Muscle layer of duodenum (tissue), 2 donors: ENCODE results near the gene NLGN2.

Experiments
- H3K27ac ChIP-seq: one replicate; pipeline ENCODE4 v1.7.0; 2013; ENCODE audit warnings: mild to moderate bottlenecking, low read length
- H3K27me3 ChIP-seq: one replicate; pipeline ENCODE4 v1.7.0; 2013; ENCODE audit warnings: low read depth, mild to moderate bottlenecking, control low read depth, low read length
- H3K36me3 ChIP-seq, 2 donors: one replicate each; pipeline ENCODE4 v1.7.0; 2013; ENCODE audit warnings: low read length in 2 of 2, control low read depth in 1 of 2, mild to moderate bottlenecking in 1 of 2; ENCODE audit not compliant: insufficient read depth in 2 of 2, control insufficient read depth in 1 of 2
- H3K4me1 ChIP-seq, 2 donors: one replicate each; pipeline ENCODE4 v1.7.0; 2013; ENCODE audit warnings: low read length in 2 of 2, mild to moderate bottlenecking in 2 of 2, control low read depth in 1 of 2, moderate library complexity in 1 of 2; ENCODE audit not compliant: insufficient read depth in 2 of 2, control insufficient read depth in 1 of 2
- H3K4me3 ChIP-seq, 2 donors: one replicate each; pipeline ENCODE4 v1.7.0; 2013; ENCODE audit warnings: low read length in 2 of 2, low read depth in 1 of 2, mild to moderate bottlenecking in 1 of 2
- H3K9me3 ChIP-seq, 2 donors: one replicate each; pipeline ENCODE4 v1.7.0; 2013; ENCODE audit warnings: low read length in 2 of 2, control low read depth in 1 of 2, mild to moderate bottlenecking in 1 of 2; ENCODE audit not compliant: control insufficient read depth in 1 of 2
- donor health status: healthy.

The NLGN2 gene

DNA sequence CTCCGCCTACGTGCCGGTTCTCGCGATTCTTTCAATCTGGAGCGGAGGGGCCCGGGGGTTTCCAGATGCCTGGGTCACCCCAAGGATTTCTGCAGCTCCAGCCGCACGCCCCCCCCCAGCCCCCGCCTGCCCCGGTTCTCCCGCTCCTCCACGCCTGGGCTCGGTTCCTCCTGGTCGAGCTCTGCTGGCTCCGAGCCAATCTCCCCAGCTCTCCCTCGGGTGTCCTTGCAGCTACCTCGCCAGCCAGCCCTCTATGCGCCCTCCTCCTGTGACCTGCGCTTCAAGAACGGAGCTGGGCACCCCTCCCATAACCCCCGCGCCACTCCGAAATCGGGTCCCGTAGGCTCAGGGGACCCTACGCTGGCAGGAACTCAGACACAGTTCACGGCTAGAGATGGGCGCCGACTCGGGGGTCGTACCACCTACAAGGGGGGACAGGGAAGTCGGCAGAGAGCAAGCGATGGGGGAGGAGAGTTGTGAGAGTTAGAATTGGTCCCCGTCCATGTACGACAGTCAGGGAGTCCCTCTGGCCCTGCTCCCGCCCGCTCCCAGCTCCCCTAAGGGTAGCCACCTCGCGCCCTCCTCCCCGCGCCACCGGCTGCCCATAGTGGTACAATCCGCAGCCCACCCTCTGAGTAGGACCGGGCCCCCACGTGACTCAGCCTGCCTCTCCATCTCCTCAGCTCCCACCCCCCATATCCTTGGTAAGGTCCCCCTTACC, 32.6 kb downstream of the NLGN2 start:
- H3K4me1 ChIP-seq = peaks cover 8 to 50% of the 10 kb centered on the region in 2 donors

DNA sequence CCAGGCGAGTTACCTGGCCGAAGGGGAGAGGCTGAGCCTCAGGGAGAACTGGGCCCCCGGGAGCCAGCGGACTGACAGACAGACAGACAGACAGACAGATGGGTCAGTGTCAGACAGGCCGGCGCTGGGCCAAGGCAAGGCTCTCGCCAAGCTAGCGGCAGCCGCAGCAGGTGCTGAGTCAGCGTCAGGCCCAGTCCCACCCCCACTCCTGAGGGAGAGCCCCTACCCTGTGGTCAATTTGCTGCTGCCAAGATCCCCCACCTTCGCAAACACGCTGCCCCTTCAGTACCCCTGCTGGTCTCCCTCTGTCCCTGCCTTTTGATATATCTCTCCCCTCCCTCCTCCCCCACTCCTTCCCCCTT, 33.2 kb downstream of the NLGN2 start:
- peaks cover 41% of the 10 kb centered on the region for H3K27me3 ChIP-seq
- H3K4me1 ChIP-seq = peaks cover 4 to 52% of the 10 kb centered on the region in 2 donors
- H3K4me3 ChIP-seq = no peak overlapping the region
- H3K36me3 ChIP-seq = no peaks in the 10 kb centered on the region
- H3K9me3 ChIP-seq = no peaks in the 10 kb centered on the region
- H3K27ac ChIP-seq = no peak overlapping the region

More for the DNA sequence above, 32.6 kb downstream of the NLGN2 start:
- H3K27ac ChIP-seq = no peak overlapping the region
- no peaks in the 10 kb centered on the region for H3K9me3 ChIP-seq
- H3K27me3 ChIP-seq = peaks cover 42% of the 10 kb centered on the region
- H3K4me3 ChIP-seq = peak overlapping the region in 1 of 2 donors; percentile 38
- H3K36me3 ChIP-seq = no peaks in the 10 kb centered on the region

DNA sequence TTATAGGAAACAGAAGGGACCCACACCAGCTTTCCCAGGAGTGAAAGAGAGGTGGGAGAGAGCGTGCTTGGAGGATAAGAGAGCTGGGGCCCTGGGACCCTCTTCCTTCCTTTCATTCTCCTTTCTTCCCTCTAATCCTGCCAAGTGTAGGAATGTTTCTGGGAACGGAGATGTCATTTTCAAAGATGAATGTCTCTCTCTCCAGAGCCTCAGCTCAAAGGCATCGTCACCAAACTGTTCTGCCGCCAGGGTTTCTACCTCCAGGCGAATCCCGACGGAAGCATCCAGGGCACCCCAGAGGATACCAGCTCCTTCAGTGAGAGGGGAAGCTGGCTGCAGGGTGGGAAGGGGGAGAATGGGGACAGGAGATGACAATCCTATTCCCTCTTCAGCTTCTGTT, 33.6 kb downstream of the NLGN2 start:
- Histone ChIP-seq H3K27ac (no peak overlapping the region), H3K9me3 (no peaks in the 10 kb centered on the region), H3K4me3 (no peak overlapping the region), H3K36me3 (no peaks in the 10 kb centered on the region), H3K27me3 (peaks cover 45% of the 10 kb centered on the region), H3K4me1 (peaks cover 4 to 50% of the 10 kb centered on the region in 2 donors)

DNA sequence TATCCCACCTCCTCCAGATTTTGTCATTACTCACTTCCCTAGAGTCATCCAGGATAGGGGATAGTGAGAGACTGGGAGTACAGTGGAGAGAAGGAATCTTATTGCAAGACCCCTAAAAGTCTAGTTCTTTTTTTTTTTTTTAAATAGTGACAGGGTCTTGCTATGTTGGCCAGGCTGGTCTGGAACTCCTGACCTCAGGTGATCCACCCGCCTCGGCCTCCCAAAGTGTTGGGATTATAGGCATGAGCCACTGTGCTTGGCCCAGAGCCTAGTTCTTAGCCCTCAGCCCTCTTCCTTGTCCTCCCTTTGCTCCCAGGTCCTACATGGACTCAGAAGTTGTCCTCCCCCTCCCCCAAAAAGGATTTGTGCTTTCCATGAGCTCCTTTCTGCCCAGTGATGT, 34.5 kb downstream of the NLGN2 start:
- Histone ChIP-seq H3K4me1 (peaks cover 4 to 46% of the 10 kb centered on the region in 2 donors), H3K9me3 (no peaks in the 10 kb centered on the region), H3K4me3 (no peak overlapping the region), H3K27me3 (peaks cover 53% of the 10 kb centered on the region), H3K27ac (no peak overlapping the region), H3K36me3 (no peaks in the 10 kb centered on the region)

DNA sequence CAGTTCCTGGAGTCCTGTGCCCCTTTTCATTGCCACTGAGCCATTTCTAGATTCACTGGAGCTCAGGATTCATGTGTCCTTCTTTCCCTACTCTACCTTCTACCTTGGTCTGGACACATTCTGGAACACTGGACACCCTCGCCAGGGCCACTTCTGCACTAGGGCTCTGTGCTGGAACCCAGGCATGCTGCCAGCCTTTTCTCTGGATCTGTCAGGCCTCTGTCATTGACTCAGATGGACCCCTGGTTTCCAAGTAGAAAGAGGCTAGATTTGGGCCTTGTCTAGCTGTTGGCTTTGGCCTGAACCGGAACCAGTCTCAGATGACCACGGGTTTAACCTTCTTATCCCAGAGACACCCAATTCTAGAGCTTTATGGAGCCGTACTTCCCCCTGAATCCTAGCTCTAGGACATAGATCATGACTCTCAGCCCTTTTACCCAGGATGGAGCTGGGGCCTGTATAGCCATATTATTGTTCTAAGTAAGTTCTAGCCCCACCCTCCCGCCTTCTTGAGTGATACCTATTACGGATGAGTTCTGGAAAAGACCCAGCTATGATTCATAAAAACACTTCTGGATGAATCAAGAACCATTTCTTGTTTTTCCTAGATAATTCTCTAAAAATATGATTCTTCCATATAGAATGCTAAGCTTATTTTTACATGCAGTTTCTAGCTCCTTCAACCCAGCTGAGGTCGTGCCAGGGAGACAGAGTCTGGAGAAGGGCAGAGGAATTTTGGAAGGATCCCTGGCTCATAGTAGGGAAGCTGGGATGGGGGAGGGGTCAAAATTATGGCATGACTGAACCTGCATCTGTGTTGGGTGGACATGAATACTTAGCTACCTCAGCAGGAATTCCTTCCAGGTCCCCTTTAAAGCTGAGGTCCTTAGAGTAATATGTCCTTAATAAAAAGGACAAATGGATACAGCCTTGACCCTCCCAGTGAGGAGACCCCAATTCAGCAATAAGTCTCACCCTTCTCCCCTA, 36.1 kb downstream of the NLGN2 start:
- Histone ChIP-seq H3K9me3 (no peaks in the 10 kb centered on the region), H3K27ac (no peak overlapping the region), H3K36me3 (no peaks in the 10 kb centered on the region), H3K4me3 (no peak overlapping the region), H3K27me3 (peaks cover 53% of the 10 kb centered on the region), H3K4me1 (peaks cover 0 to 32% of the 10 kb centered on the region in 2 donors)

DNA sequence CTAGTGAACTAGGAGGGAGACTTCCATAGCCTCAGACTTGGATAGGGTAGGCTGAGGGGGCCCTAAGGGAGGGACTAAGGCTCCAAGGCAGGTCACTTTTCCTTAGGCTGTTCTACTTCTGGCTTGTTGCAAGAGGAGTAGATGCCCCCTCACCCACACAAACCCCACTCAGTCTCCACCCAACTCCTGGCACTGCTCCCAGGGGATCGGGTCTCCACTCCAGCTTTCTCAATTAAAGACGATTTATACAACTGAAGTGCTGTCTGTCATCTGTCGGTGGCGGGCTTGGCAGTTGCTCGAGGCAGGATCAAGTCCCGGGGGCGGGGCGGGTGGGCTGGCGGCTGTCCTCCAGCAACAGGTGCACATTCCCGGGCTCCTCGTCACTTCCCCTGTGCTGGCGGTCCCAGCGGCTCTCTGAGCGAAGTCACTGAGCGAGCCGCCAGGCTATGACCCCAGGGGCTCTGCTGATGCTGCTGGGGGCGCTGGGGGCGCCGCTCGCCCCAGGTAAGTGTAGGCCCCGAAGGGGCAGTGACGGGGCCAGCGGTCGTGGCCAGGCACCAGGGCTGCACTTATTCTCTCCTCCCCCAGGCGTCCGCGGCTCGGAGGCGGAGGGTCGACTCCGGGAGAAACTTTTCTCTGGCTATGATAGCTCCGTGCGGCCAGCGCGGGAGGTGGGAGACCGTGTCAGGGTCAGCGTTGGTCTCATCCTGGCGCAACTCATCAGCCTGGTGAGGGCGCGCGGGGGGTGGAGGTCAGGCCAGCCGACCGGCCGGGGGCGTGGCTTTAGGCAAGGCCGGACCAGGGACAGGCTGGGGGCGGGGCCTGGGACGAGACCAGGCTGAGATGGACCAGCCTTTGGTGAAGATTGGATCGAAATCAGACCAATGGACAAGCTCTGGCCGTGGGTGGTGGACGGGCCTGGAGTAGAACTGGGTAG, 37.3 kb downstream of the NLGN2 start, which contains the start of gene CHRNB1:
TSS of gene CHRNB1 (plus strand) at position 380 of the 937 bp plus-strand sequence. CDS start at position 447, 67 bp downstream.
- Histone ChIP-seq H3K27ac (no peak within 1 kb of the TSS), H3K9me3 (no peaks in the 10 kb centered on the region), H3K4me1 (peaks cover 0 to 26% of the 10 kb centered on the region in 2 donors), H3K36me3 (no peaks in the 10 kb centered on the region), H3K27me3 (peaks cover 41% of the 10 kb centered on the region), H3K4me3 (peak within 1 kb of the TSS; percentile 26 to 55)

DNA sequence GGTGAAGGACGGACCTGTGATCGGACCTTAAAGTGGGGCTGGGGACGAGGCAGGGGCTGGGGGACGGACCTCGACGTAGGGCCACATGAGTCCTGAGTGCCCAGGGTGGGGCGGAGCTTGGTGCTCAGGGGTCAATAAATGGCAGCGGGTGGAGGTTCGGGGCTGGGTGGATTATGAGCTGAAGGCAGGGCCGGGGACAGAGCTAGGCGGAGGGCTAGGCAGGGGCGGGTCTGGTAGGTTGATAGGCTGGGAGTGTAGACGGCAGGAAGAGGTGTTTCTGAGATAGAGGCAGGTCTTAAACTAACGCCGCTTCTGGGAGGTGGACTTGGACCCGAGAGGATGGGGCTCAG, 37.9 kb downstream of the NLGN2 start:
- Histone ChIP-seq H3K4me3 (peak overlapping the region; percentile 26 to 55), H3K27me3 (peaks cover 35% of the 10 kb centered on the region), H3K4me1 (peaks cover 0 to 20% of the 10 kb centered on the region in 2 donors), H3K27ac (no peak overlapping the region), H3K9me3 (no peaks in the 10 kb centered on the region), H3K36me3 (no peaks in the 10 kb centered on the region)

DNA sequence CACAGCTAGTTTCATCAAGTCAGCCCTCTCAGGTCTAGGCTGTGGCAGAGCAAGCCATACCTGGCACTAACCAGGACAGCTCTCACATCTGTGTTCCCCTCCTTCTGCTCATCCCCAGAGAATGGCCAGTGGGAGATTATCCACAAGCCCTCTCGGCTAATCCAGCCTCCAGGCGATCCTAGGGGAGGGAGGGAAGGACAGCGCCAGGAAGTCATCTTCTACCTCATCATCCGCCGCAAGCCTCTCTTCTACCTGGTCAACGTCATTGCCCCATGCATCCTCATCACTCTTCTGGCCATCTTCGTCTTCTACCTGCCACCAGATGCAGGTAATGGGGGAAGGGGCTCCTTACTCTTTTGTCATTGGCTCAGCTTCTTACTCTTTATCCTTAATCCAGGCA, 40.8 kb downstream of the NLGN2 start:
- Histone ChIP-seq H3K4me3 (no peak overlapping the region), H3K27ac (no peak overlapping the region), H3K27me3 (peaks cover 25% of the 10 kb centered on the region), H3K9me3 (no peaks in the 10 kb centered on the region), H3K4me1 (peaks cover 0 to 17% of the 10 kb centered on the region in 2 donors), H3K36me3 (no peaks in the 10 kb centered on the region)

DNA sequence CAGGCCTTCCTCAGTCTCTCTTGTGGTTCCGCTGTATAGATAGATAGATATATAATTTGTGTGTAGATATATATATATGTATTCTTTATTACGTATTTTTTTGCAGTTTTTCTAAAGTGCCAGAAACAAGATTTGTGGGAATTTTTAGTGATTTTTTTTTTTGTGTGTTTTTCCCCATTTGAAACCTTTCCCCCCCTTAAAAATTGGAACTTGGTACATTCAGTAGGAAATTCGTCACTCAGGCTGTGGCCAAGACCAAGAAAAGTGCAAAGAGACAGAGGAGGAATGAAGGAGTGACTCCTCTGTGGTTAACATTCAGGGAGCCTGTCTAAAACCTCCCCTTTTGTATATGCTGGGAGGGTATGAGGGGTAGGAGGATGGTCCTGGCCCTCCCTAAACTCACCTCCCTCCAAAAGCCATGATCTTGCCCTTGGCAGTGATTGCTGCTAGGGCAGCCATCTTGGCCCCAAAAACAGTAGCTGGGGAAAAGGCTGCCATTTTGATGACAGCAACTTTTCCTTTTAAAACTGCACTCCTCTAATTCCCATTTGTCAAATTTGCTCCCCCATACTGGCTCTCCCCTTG, 52.4 kb downstream of the NLGN2 start:
- H3K27me3 ChIP-seq = no peaks in the 10 kb centered on the region
- H3K27ac ChIP-seq = no peak overlapping the region
- no peaks in the 10 kb centered on the region for H3K9me3 ChIP-seq
- H3K4me3 ChIP-seq = no peak overlapping the region
- H3K4me1 ChIP-seq = peaks cover 0 to 8% of the 10 kb centered on the region in 2 donors
- peaks cover 5 to 24% of the 10 kb centered on the region in 2 donors for H3K36me3 ChIP-seq

DNA sequence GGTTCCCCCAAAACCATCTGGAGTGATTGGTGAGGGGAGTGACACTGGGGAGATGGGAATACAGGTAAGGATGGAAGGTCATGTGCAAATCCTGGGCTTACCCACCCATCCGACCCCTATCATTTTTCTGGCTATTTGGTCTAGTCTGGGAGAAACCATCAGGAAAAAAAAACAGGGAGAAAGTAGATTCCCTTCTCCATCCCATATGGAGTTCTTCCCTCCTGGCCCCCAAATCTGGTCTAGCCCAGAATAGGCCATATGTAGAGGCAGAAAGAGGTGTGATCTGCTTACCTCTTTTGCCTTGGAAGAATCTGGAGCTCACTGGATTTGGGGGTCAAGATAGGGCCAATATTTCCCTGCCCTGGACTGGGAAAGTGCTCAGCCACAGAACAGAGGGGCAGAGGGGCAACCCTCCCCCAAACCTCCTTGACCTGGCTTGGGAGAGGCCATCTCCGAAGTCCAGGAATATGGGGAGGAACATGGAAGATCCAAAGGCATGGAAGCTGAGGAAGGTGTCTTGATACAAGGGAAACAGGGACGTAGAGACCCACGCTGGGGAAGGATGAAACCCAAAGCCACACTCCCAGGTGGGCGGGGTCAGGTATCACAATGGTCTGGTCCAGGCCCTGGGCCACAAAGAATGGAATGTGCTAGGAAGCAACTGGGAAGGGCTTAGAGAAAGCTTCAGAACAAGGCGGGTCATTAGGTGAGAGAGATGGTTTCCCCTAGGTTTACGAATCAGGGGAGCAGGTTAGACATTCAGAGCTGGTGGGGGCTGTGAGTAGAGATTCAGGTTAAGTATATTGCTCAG, 53.4 kb downstream of the NLGN2 start:
- Histone ChIP-seq H3K27me3 (no peaks in the 10 kb centered on the region), H3K9me3 (no peaks in the 10 kb centered on the region), H3K4me1 (peaks cover 0 to 11% of the 10 kb centered on the region in 2 donors), H3K4me3 (no peak overlapping the region), H3K36me3 (peaks cover 5 to 31% of the 10 kb centered on the region in 2 donors), H3K27ac (no peak overlapping the region)
